H1 (cell line): Measurements from ENCODE around the gene PSMD3. TPM values are rescaled to one million over a fixed set of nuclear protein-coding genes. Genes with fewer than 3 reads are reported as not detected.

Source experiments
- RXRA ChIP-seq: IDR thresholded peaks from 2 replicates; pipeline ENCODE4 v1.6.1; 2011; ENCODE audit warnings: low read depth, mild to moderate bottlenecking, low read length, moderate library complexity; ENCODE audit not compliant: insufficient read depth
- SIRT6 ChIP-seq: IDR thresholded peaks from one replicate; pipeline ENCODE4 v1.7.1; 2012; ENCODE audit warnings: low read length, inconsistent platforms
- polyA plus RNA-seq, 7 experiments: library from polyadenylated mRNA; depleted of rRNA in 3 of 7; stranded (reverse) in 5 of 7; unstranded in 2 of 7; fragments of >200 nt in 5 of 7; fragments of 200-250 nt in 2 of 7; gene quantifications; 1 replicate in 5 of 7; 2 replicates in 1 of 7; 4 replicates in 1 of 7; pipeline versions ENCODE4 v1.2.1 to v1.2.3, GENCODE V29; 2011 to 2013; ENCODE audit warnings: missing spikeins in 2 of 7, mixed read lengths in 2 of 7
- total RNA-seq: library from RNA; stranded (reverse); fragmentation: NEBNext Ultra II Directional; extraction: Animal tissue kit (Norgen Biotek cat#: 25700); gene quantifications from 2 replicates; pipeline ENCODE4 v1.2.1, GENCODE V29; 2021

The PSMD3 gene
- total and polyA plus RNA-seq, 2 of the 8 experiments (the other 6 are each of a cell fraction or from before 2014, with no cell fraction given) = 151 to 198 TPM

DNA sequence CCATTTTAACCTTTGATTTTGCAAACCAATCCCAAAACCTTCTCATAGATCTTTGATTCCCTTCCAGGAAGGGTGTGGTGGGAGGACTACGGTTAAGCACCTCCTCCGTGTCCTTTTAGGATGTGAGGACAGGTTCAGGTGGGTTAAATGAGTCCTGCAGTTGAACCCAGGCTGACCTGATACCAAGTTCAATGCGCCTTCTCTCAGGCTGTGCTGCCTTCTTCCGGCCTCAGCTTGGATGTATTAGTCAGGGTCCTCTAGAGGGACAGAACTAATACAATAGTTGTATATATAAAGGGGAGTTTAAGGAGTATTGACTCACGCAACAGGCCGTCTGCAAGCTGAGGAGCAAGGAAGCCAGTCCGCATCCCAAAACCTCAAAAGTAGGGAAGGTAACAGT, 24.1 kb downstream of the PSMD3 start (continued):
- no peak for TF ChIP-seq RXRA
- no peak for TF ChIP-seq SIRT6
